Right lung (tissue), 5 donors: ENCODE results near the gene CDAN1. TPM values are rescaled to one million over a fixed set of nuclear protein-coding genes. Genes with fewer than 3 reads are reported as not detected.
"Not testable (repeated sequence)": the region's sequence is repeated elsewhere in the genome, so short reads cannot be mapped to it uniquely, and the experiment has no call there.

Source experiments
- DNase-seq, 2 donors: peaks; one replicate each; pipeline ENCODE4 v3.0.0-alpha.2; 2013
- polyA plus RNA-seq, 5 donors: library from polyadenylated mRNA; unstranded; fragments of 120-200 nt; gene quantifications; one replicate each; pipeline versions ENCODE4 v1.2.1 to v1.2.3, GENCODE V29; 2013; ENCODE audit warnings: inconsistent platforms in 1 of 5, low replicate concordance in 1 of 5; ENCODE audit not compliant: insufficient read length in 5 of 5, insufficient read depth in 1 of 5

CDAN1 gene
- polyA plus RNA-seq, 5 donors, result 20.0 to 30.5 (median 25.4) TPM

DNA sequence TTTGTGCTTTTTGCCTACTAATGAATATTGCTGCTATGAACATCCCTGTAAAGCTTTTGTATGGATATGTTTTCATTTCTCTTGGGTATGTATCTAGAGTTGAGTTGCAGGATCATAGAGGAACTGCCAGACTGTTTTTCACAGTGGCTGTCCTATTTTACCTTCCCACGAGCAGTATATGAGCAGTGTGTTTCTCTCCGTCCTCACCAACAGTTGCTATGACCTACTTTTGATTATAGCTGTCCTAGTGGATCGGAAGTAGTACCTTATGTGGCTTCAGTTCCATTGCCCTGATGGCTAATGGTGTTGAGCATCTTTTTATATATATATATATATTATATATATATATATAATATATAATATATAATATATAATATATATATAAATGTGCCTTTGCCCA lies 25.2 kb downstream of the CDAN1 start:
- no peak for DNase-seq

DNA sequence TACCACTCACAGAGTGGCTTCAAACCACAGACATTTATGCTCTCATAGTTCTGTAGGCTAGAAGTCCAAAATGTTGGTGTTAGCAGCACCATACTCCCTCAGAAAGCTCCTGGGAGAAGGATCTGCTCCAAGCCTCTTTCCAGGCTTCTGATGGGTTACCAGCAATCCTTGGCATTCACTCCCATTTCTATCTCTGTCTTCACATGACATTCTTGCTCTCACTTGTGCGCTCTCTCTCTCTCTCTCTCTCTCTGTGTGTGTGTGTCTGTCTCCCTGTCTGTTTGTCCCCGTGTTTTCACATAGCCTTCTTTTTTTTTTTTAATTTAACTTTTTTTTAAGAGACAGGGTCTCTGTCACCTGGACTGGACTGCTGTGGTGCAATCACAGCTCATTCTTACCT lies 26.3 kb downstream of the CDAN1 start:
- no peak for DNase-seq

DNA sequence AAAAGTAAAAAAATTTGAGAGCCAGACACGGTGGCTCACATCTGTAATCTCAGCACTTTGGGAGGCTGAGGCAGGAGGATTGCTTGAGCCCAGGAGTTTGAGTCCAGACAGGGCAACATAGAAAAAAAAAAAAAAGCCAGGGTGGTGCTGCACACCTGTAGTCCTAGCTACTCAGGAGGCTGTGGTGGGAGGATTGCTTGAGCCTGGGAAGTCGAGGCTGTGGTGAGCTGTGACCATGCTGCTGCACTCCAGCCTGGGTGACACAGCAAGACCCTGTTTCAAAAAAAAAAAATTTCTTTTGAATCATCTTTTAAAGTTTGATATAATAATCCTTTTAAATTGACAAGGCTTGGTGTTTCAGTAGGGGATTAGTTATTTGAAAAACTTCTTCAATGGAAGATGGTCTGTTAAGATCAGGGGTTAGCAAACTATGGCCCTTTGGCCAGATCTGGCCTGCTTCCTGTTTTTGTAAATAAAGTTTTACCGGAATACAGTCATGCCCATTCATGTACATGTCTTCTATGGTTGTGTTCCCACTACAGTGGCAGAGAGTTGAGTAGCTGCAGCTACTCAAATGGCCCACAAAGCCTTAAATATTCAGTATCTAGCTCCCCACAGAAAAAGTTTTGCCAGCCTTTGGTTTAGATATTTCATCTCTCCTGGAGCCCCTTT lies 28.9 kb downstream of the CDAN1 start:
- no peak for DNase-seq

DNA sequence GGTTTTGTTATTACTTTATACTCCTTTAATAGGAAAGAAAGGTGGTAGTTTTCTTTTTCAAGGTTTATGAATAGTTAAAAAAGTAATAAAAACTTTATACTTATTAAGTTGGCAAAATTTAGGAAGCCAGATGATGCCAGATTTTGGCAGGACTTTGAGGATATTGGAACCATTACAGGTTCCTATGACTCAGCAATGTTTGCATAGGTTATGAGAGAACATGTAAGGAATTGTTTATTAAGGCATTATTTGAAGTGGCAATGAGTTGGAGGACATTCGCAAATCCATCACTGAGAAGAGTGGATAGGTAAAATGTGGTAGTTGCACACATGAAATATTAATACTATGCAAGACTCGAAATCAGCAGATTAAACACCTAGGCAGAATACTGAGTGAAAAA lies 29.9 kb downstream of the CDAN1 start:
- no peak for DNase-seq

DNA sequence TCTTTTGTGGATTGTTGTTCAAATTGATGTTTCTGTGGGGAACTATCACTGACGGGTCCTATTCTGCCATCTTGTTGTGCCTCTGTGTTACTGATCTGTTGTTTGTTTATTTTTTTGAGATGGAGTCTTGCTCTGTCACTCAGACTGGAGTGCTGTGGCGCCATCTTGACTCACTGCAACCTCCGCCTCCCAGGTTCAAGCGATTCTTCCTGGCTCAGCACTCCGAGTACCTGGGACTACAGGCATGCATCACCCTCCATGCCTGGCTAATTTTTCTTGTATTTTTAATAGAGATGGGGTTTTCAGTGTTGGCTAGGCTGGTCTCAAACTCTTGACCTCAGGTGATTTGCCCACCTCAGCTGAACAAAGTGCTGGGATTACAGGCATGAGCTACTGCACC lies 31.6 kb downstream of the CDAN1 start:
- DNase-seq, result no peak

DNA sequence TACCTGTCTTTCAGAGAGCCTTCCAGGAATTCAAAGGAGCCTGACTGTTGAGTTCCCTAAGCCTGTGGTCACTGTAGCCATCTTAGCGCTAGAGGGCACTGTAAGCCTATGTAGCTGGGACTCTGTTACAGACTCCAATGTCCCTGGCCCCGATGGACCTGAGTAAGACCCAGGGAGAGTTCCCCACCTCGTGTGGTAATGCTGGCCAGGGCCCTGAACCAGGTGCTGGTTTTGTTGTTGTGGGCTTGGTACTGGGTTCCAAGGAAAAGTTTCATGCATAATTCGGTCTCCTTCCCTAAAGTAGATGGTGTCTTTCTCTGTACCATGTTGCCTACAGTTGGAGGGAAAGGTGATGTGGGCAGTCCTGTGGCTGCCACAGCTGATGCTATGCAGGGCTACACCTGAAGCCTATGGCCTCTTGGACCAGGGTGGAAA lies 32.4 kb downstream of the CDAN1 start:
- peak; percentile 29 to 60 for DNase-seq

DNA sequence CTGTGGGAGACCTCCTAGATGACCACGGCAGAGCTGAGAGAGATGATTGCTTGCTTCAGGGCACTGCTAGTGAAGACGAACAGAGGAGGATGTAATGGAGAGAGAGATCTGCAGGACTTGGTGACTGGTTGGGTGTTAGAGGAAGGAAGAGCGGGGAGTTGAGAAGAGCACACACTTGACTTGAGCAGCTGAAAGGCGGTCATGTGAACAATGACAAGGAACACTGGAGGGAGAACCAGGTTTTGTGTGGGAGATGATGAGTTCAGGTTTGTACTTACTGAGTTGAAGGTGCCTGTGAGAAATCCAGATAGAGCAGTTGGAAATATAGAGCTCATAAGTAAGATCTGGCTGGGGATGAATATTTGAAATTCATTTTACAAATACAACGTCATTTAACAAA lies 40.3 kb downstream of the CDAN1 start:
- no peak for DNase-seq

DNA sequence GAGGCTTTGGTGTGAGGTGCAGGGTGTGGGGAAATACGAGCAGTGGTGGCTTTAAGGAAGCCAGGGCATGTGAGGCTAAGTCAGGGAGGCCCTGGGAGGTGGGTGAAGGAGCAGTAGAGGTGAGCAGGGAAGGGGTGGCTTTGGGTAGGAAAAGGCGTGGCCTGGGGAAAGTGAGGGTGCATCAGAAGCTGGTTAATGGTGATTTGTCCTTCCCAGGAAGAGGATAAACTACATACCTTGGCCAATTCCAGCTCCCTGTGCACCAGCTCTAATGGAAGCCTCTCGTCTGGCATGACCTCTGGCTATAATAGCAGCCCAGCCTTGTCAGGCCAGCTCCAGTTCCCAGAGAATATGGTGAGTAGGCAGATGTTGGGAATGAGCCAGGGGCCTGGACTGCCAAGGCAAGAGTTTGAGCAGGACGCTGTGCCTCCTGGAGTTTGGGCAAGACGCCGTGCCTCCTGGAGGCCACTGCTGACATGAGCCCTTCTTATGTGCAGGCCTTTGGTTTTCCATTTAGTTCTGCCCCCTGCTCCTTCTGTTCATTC lies 41.3 kb downstream of the CDAN1 start:
- DNase-seq, result no peak

DNA sequence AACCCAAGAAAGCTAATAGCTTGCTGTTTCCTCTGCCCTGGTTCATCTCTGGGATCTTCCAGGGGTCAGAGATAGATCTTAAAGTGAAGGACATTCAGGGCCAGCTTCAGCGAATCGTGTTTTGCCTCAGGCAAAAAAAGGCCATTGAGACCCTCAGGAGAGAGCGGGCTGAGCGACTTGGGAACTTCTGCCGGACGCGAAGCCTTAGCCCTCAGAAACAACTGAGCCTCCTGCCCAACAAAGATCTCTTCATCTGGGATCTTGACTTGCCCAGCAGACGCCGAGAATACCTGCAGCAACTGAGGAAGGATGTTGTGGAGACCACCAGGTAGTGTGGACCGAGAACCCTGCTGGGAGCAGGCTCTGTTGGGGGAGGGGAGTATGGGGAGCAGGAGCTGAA lies 42.5 kb downstream of the CDAN1 start:
- DNase-seq, result no peak

DNA sequence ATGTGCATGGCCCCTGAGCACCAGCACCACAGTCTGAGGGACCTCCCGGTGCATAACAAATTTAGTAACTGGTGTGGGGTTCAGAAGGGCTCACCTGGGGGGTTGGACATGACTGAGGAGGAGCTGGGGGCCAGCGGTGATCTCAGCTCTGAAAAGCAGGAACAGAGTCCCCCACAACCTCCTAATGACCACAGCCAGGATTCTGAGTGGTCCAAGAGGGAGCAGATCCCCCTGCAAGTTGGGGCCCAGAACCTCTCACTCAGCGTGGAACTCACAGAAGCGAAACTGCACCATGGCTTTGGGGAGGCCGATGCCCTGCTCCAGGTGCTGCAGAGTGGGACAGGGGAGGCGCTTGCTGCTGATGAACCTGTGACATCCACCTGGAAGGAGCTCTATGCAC lies 43.0 kb downstream of the CDAN1 start:
- no peak for DNase-seq

DNA sequence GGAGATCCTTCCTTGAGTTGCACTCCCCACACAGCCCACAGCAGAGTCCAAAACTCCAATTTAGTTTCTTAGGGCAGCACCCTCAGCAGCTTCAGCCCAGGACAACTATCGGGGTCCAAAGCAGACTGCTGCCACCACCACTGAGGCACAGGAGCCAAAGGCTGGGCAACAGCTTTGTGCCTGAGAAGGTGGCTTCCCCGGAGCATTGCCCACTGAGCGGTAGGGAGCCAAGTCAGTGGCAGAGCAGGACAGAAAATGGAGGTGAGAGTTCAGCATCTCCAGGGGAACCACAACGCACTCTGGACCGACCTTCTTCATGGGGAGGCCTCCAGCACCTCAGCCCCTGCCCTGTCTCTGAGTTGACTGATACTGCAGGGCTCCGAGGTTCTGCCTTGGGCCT lies 43.4 kb downstream of the CDAN1 start:
- DNase-seq, result no peak

DNA sequence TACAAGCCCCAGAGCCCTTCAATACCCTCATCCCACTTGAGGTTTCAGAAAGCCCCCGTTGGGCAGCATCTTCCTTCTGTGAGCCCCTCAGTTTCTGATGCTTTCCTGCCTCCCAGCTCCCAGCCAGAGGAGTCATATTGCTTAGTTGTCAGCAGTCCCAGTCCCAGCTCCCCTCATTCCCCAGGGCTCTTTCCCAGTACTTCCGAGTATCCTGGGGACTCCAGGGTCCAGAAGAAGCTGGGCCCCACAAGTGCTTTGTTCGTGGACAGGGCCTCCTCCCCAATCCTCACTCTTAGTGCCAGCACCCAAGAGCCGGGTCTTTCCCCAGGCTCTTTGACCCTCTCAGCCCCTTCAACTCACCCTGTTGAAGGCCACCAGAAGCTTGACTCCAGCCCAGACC lies 43.9 kb downstream of the CDAN1 start:
- no peak for DNase-seq

DNA sequence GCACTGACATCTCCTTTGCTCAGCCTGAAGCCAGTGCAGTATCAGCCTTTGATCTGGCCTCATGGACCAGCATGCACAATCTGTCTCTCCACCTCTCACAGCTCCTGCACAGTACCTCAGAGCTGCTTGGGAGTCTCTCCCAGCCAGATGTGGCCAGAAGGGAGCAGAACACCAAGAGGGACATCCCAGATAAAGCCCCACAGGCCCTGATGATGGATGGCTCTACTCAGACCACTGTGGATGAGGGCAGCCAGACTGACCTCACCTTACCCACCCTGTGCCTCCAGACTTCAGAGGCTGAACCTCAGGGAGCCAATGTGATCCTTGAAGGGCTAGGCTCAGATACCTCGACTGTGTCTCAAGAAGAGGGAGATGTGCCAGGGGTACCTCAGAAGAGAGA lies 44.4 kb downstream of the CDAN1 start:
- DNase-seq, result no peak

DNA sequence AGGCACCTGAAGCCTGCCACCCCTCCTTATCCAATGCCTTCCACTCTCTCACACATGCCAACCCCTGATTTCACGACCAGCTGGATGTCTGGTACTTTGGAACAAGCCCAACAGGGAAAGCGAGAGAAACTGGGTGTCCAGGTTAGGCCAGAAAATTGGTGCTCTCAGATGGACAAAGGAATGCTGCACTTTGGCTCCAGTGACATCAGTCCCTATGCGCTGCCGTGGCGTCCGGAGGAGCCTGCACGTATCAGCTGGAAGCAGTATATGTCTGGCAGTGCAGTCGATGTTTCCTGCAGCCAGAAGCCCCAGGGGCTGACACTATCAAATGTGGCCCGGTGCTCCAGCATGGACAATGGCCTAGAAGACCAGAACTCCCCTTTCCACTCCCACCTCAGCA lies 45.2 kb downstream of the CDAN1 start:
- no peak for DNase-seq

DNA sequence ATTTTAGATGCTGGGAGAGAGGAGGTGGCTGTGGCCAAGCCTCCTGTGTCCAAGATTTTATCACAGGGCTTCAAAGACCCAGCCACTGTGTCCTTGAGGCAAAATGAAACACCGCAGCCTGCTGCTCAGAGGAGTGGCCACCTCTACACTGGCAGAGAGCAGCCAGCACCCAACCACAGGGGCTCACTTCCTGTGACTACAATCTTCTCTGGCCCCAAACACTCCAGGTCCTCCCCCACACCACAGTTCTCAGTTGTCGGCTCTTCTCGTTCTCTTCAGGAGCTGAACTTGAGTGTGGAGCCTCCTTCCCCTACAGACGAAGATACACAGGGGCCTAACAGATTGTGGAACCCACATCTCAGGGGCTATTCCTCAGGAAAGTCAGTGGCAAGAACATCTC lies 45.6 kb downstream of the CDAN1 start:
- DNase-seq, result no peak

DNA sequence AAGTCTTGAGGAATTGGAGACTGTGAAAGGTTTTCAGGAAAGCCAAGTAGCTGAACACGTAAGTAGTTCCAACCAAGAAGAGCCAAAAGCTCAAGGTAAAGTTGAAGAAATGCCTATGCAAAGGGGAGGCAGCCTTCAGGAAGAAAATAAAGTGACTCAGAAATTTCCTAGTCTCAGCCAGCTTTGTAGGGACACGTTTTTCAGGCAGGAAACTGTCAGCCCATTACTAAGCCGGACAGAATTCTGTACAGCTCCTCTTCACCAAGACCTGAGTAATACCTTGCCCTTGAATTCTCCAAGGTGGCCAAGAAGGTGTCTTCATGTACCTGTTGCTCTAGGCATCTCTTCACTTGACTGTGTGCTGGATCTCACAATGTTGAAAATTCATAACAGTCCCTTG lies 48.6 kb downstream of the CDAN1 start:
- DNase-seq, result no peak

DNA sequence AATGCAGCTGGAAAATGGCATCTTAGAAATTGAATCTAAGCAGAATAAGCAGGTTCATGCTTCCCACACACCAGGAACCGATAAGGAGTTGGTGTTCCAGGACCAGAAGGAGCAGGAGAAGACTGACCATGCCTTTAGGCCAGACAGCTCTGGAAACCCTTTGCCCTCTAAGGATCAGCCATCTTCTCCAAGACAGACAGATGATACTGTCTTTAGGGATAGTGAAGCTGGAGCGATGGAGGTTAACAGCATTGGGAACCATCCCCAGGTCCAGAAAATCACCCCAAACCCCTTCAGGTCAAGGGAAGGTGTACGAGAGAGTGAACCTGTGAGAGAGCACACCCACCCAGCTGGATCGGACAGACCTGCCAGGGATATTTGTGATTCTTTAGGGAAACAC lies 49.2 kb downstream of the CDAN1 start:
- no peak for DNase-seq

DNA sequence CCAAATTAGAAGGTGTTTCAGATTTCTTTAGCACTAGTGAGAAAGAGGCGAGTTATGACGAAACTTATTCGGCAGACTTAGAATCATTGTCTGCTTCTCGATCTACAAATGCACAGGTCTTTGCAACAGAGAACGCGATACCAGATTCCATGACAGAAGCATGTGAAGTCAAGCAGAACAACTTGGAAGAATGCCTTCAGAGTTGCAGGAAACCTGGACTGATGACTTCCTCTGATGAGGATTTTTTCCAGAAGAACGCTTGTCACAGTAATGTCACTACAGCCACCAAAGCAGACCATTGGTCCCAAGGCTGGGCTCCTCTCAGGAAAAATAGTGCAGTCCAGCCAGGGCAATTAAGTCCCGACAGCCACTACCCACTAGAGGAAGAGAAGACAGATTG lies 50.6 kb downstream of the CDAN1 start:
- DNase-seq, result no peak

DNA sequence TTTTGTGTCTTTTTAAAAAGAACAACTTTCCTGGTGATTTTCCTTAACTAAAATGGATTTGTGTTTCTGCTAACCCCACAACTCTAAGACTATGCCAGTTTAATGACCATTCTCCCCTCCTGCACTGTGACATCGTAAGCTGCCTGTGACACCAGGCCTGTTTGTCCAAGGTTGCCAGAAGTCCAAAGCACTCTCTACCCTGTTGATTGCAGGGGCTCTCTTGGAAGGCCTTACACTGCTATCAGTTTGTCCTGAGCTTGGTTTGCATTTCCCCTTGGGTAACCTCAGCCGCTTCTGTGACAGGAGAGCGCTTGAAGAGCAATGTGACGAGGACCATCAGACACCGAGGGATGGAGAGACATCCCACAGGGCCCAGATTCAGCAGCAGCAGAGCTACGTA lies 55.8 kb downstream of the CDAN1 start:
- DNase-seq, result no peak

DNA sequence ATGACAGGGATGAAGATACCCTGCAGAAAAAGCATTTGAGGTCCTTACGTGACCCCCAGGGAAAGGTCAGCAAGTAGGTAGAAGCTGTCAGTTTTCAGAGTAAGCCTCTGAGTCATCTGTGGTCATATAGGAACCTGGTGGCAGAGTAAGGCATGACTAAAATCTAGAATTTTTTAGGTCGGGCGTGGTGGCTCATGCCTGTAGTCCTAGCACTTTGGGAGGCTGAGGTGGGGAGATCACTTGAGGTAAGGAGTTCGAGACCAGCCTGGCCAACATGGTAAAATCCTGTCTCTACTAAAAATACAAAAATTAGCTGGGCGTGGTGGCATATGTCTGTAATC lies 56.8 kb downstream of the CDAN1 start:
- DNase-seq, result not testable (repeated sequence)

DNA sequence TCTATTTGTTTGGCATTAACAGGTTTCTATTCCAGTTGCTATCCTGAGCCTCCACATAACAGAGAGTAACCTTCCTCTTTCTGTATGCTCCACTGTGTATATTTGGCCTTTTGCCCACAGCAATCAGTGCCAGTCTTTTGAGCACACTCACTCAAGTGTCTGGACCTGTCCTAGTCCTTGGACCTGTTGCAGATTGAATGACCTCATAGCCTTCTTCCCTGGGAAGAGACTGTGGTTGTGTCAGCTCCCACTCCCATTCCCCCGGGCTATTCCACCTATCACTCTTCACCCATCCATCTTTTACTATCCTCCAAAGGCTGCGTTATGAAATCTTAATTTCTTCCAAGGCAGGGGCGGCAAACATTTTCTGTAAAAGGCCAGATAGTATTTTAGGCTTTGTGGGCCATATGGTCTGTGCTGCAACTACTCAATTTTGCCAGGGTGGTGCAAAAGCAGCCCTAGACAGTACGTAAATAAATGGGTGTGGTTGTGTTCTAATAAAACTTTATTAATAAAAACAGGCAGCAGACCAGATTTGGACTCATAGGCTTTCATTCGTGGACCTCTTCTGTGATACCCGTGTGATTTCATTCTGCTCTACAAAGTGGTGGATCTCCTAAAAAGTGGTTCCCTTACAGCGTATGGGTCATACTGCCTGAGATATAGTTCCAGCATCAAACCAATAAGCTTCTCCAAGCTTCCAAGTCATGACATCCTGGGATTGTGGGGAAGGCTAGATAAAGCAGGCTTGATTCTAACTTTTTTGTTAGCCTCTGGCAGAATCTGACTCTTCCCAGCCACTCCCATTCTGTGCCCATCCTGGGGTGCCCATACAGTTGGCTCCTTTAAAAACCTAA lies 57.4 kb downstream of the CDAN1 start:
- DNase-seq, result no peak

DNA sequence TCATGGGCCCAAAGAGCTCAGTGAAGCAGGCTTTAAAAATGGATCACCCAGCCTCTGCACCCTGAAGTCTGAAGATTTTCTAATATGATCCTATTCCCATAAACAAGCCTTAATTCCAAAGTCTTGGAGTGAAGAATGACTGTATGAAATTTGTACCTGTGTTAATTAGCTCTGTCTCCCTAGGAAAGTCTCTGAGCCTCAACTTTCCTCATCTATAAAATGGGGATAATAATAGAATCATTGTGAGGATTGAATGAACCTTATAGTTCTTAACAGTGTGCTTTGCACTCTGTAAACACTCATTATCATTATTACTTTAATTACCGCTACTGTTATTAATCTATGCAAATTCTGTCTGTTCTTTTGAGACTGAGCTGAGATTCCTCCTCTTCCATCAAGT lies 61.9 kb downstream of the CDAN1 start:
- DNase-seq, result no peak

DNA sequence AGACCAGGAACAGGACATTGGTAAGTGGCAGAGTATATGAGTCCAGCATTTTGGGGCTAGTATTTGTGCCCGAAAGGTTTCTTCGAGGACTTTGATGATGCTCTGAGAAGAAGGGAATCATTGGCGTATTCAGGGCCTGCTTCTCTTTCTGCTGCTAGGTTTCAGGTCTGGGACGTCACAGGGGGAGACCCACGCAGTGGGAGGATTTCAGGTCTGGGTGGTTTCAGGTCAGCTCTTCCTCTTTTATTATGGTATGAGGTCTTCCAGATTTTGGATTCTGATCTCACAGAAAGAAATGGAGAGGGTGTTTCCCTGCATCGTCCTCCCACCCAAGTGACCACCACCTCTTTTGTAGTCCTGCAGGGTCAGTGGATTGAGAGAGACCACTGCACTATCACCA lies 62.5 kb downstream of the CDAN1 start:
- no peak for DNase-seq
